Measurements from ENCODE around the gene SLC4A7.
A peak's percentile ranks its signal among the peaks of the same experiment; 100 is the strongest.

The SLC4A7 gene

DNA sequence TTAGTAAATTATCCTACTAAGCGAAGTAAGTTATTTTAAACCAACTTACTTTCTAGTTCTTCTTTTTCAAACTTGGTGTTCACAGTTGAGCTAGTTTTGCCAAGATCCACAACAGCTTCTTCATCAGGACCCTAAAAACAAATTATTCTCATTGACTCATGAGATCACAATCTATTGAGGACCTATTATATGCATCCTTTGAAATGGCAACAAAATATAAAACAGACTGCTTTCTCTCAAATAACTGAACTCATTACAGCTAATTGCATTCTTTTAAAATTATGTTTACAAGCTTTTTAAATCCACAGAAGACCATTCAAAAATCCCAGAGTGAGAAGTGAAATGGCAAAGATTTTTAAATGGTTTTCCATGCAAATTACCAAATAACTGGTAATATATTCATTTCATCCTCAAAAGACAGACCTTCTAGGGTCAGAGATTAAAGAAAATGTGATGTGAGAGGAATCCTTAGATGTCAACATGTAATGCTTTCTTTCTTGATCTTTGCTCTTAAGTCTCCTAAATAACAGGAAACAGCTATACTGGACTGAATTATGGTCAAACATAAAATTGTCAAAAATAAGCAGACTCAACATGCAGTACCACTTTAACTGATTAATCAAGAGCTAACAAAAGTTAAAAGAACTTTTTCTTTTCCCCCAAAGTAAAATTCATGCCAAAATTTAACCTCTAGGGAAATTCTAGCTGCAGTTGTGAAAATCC is 31.7 kb downstream of the SLC4A7 start:
- TF ChIP-seq EGR1 (IDR thresholded peaks at IDR 0.05): no peak
- TF ChIP-seq CREB1 (IDR thresholded peaks at IDR 0.05; ENCODE audit: low read depth): no peak
- no peak for TF ChIP-seq USF1 (IDR thresholded peaks at IDR 0.05)
- TF ChIP-seq CEBPB (IDR thresholded peaks at IDR 0.05): no peak
- TF ChIP-seq NFIC (IDR thresholded peaks at IDR 0.05): no peak
- TF ChIP-seq TCF12 (IDR thresholded peaks at IDR 0.05; ENCODE audit: low read depth): no peak
- no peak for TF ChIP-seq TEAD4 (IDR thresholded peaks at IDR 0.05)
- TF ChIP-seq YY1 (IDR thresholded peaks at IDR 0.05; ENCODE audit: low read depth): no peak

GRCh38 chr3:27451842-27452241 is 32.3 kb downstream of the SLC4A7 start:
- TF ChIP-seq CREB1 (IDR thresholded peaks at IDR 0.05; ENCODE audit: low read depth) (no peak), USF1 (IDR thresholded peaks at IDR 0.05) (no peak), EGR1 (IDR thresholded peaks at IDR 0.05) (no peak), ZBTB7A (IDR thresholded peaks at IDR 0.05; ENCODE audit: low read depth) (no peak), TAF1 (IDR thresholded peaks at IDR 0.05; ENCODE audit: low read depth) (no peak), RAD21 (IDR thresholded peaks at IDR 0.05; ENCODE audit: low read depth) (no peak), NFIC (IDR thresholded peaks at IDR 0.05) (no peak), TCF12 (IDR thresholded peaks at IDR 0.05; ENCODE audit: low read depth) (no peak)

- TF ChIP-seq RAD21 (IDR thresholded peaks at IDR 0.05; ENCODE audit: low read depth) (no peak), TEAD4 (IDR thresholded peaks at IDR 0.05) (no peak), ZBTB7A (IDR thresholded peaks at IDR 0.05; ENCODE audit: low read depth) (no peak)
Observed at GRCh38 chr3:27451251-27451650, 32.9 kb downstream of the SLC4A7 start.

DNA sequence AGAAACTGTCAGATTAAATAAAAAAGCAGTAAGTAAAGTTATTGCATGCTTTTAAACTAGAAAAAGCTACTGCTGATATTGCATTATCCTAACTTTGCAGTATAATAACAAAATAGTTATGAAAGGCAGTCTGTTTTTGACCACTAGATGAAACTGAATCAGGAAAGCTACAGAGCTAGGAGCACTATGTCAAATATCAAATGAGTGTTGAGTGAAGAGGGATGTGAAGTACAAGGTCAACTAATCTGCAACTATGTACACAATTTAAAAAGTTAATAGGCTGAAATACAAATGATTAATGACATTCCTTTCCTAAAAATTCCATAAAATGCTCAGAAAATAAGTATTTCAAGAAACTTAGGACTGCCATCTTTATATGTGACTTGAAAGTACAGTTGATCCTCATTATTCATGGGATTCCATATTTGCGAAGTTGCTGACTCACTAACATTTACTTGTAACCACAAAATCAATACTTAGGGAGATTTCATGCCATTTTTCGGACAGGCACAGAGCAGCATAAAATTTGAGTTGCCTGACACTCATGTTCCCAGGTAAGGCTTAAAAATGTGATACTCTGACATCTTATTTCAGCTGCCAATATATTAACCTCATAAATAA is 34.5 kb downstream of the SLC4A7 start:
- TF ChIP-seq RAD21 (IDR thresholded peaks at IDR 0.05; ENCODE audit: low read depth) (no peak), CEBPB (IDR thresholded peaks at IDR 0.05) (no peak), CREB1 (IDR thresholded peaks at IDR 0.05; ENCODE audit: low read depth) (no peak), REST (IDR thresholded peaks at IDR 0.05; ENCODE audit: low read depth) (no peak), EP300 (IDR thresholded peaks at IDR 0.05; ENCODE audit: borderline replicate concordance) (no peak), ZBTB7A (IDR thresholded peaks at IDR 0.05; ENCODE audit: low read depth) (no peak), FOXM1 (IDR thresholded peaks at IDR 0.05; ENCODE audit: borderline replicate concordance, low read depth) (no peak), YY1 (IDR thresholded peaks at IDR 0.05; ENCODE audit: low read depth) (no peak), USF1 (IDR thresholded peaks at IDR 0.05) (no peak), TEAD4 (IDR thresholded peaks at IDR 0.05) (no peak)

DNA sequence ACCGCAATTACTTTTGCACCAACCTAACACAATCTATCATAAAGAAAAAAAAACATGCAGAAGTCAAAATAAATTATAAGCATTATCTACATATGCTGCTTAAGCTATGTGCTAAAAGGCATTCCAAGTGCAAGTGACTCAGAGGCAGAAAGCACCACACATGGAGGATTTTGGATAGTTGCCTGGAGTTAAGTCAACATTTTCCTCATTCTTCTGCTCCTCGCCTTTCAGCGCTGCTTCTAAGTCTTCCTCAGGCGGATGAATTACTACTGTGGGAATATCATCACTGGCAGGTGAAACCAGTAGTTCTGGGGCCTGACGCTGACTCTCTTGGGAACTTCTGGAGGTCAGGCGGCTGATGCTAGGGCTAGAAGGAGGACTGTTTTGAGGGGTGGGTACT is 53.1 kb downstream of the SLC4A7 start:
- no peak for TF ChIP-seq USF1 (IDR thresholded peaks at IDR 0.05)
- peak; percentile 75 for TF ChIP-seq TEAD4 (IDR thresholded peaks at IDR 0.05)
- no peak for TF ChIP-seq REST (IDR thresholded peaks at IDR 0.05; ENCODE audit: low read depth)
- TF ChIP-seq ZBTB7A (IDR thresholded peaks at IDR 0.05; ENCODE audit: low read depth): no peak
- TF ChIP-seq NFIC (IDR thresholded peaks at IDR 0.05): peak; percentile 64

DNA sequence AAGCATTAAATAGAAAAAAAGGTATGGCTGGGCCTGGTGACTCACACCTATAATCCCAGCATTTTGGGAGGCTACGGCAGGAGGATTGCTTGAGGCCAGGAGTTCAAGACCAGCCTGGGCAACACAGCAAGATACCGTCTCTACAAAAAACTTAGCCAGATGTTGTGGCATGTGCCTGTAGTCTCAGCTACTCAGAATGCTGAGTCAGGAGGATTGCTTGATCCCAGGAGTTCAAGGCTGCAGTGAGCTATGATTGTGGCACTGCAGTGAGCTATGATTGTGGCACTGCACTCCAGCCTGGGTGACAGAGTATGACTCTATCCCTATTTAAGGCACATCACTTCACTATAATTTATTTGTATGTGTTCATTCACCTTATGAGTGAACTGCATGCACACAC is 54.3 kb downstream of the SLC4A7 start:
- TF ChIP-seq USF1 (IDR thresholded peaks at IDR 0.05) (no peak), FOXM1 (IDR thresholded peaks at IDR 0.05; ENCODE audit: borderline replicate concordance, low read depth) (no peak), RAD21 (IDR thresholded peaks at IDR 0.05; ENCODE audit: low read depth) (no peak), YY1 (IDR thresholded peaks at IDR 0.05; ENCODE audit: low read depth) (no peak)

Measured in Ishikawa (cell line).